ENCODE results near the gene KCTD14. TPM values are rescaled to one million over a fixed set of nuclear protein-coding genes. Genes with fewer than 3 reads are reported as not detected.

The KCTD14 gene
- total and polyA plus RNA-seq, 2 of the 4 experiments (the other 2 are of a cell fraction): 0.90 to 0.97 TPM

- Histone ChIP-seq H3K27me3 (ENCODE audit: control insufficient read depth, insufficient read depth, low read length) (no peaks in the 10 kb centered on the region), H3K4me1 (ENCODE audit: control insufficient read depth, insufficient read depth, low read length) (no peaks in the 10 kb centered on the region), H2BK5ac (ENCODE audit: low read depth, low read length, poor library complexity, severe bottlenecking) (no peak overlapping the region), H3K9me1 (ENCODE audit: insufficient read depth, low read length) (no peaks in the 10 kb centered on the region), H4K91ac (ENCODE audit: insufficient read depth, low read depth, low read length) (no peak overlapping the region), H3K4me2 (ENCODE audit: low read depth, low read length) (no peak overlapping the region), H3K18ac (ENCODE audit: low read depth, low read length) (no peak overlapping the region), H3K14ac (replicated peaks; ENCODE audit: low read depth, low read length) (no peak overlapping the region), H3K4ac (ENCODE audit: low read depth, low read length) (no peak overlapping the region), H2BK120ac (ENCODE audit: low read depth, low read length) (no peak overlapping the region), H4K5ac (ENCODE audit: low read depth, low read length) (no peak overlapping the region), H4K20me1 (ENCODE audit: insufficient read depth, low read length) (no peaks in the 10 kb centered on the region), H3K27ac (ENCODE audit: insufficient read depth, low read length) (no peak overlapping the region), H3K9me3 (ENCODE audit: control insufficient read depth, insufficient read depth, low read length) (no peaks in the 10 kb centered on the region), H2AK9ac (replicated peaks; ENCODE audit: low read depth, low read length, poor library complexity) (no peak overlapping the region), H3K36me3 (ENCODE audit: control insufficient read depth, insufficient read depth, low read length) (no peaks in the 10 kb centered on the region), H2AK5ac (ENCODE audit: low read depth, low read length) (no peak overlapping the region), H3K4me3 (ENCODE audit: insufficient read depth, low read depth, low read length) (no peak overlapping the region), H3K9ac (ENCODE audit: low read depth, low read length) (no peak overlapping the region), H3K23ac (ENCODE audit: low read depth, low read length) (no peak overlapping the region), H3K79me1 (ENCODE audit: low read depth in 1 of 2, low read length in 2 of 2) (no peaks in the 10 kb centered on the region), H2BK15ac (ENCODE audit: low read depth, low read length) (no peak overlapping the region), H3K56ac (ENCODE audit: extremely low read depth, insufficient read depth, low read length) (no peak overlapping the region), H2AFZ (replicated peaks; ENCODE audit: low read length, poor library complexity) (no peak overlapping the region), H4K8ac (ENCODE audit: low read depth in 2 of 2, low read length in 2 of 2) (no peak overlapping the region), H2BK20ac (ENCODE audit: low read depth, low read length) (no peak overlapping the region)
- in situ Hi-C loops (cut with MboI; ENCODE audit: low sequenced_read_pairs): no loop called here
- TF ChIP-seq NFE2L2 (IDR thresholded peaks at IDR 0.05; ENCODE audit: low read depth, low read length) (no peak), CTCF (conservative IDR thresholded peaks at IDR 0.05; ENCODE audit: low read depth, low read length) (no peak), RAD21 (IDR thresholded peaks at IDR 0.05; ENCODE audit: low read length) (no peak), RCOR1 (IDR thresholded peaks at IDR 0.05; ENCODE audit: insufficient replicate concordance, low read length) (no peak), FOS (IDR thresholded peaks at IDR 0.05; ENCODE audit: low read depth, low read length) (no peak), MXI1 (IDR thresholded peaks at IDR 0.05; ENCODE audit: borderline replicate concordance, low read depth, low read length) (no peak), MAFK (IDR thresholded peaks at IDR 0.05; ENCODE audit: low read depth, low read length) (no peak), SMC3 (IDR thresholded peaks at IDR 0.05; ENCODE audit: low read depth, low read length) (no peak), CHD1 (IDR thresholded peaks at IDR 0.05; ENCODE audit: low read depth, low read length) (no peak), RFX5 (IDR thresholded peaks at IDR 0.05; ENCODE audit: low read depth, low read length) (no peak), CEBPB (IDR thresholded peaks at IDR 0.05; ENCODE audit: low read depth, low read length) (no peak), POLR2A (IDR thresholded peaks at IDR 0.05; ENCODE audit: low read depth, low read length) (no peak), BHLHE40 (IDR thresholded peaks at IDR 0.05; ENCODE audit: low read depth, low read length) (no peak), MAZ (IDR thresholded peaks at IDR 0.05; ENCODE audit: borderline replicate concordance, low read depth, low read length) (no peak)
- TF ChIP-seq, protein P1, sequence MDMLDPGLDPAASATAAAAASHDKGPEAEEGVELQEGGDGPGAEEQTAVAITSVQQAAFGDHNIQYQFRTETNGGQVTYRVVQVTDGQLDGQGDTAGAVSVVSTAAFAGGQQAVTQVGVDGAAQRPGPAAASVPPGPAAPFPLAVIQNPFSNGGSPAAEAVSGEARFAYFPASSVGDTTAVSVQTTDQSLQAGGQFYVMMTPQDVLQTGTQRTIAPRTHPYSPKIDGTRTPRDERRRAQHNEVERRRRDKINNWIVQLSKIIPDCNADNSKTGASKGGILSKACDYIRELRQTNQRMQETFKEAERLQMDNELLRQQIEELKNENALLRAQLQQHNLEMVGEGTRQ (IDR thresholded peaks at IDR 0.05; ENCODE audit: low read depth, low read length): no peak
- TF ChIP-seq, protein P2, sequence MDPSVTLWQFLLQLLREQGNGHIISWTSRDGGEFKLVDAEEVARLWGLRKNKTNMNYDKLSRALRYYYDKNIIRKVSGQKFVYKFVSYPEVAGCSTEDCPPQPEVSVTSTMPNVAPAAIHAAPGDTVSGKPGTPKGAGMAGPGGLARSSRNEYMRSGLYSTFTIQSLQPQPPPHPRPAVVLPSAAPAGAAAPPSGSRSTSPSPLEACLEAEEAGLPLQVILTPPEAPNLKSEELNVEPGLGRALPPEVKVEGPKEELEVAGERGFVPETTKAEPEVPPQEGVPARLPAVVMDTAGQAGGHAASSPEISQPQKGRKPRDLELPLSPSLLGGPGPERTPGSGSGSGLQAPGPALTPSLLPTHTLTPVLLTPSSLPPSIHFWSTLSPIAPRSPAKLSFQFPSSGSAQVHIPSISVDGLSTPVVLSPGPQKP (IDR thresholded peaks at IDR 0.05; ENCODE audit: borderline replicate concordance, low read depth, low read length): no peak
- BruUV-seq (replicated peaks): no TSS peak
- dilution Hi-C loops (cut with HindIII; ENCODE audit: low sequenced_read_pairs, unreplicated experiment): no loop called here
- DNase-seq (no peak), ATAC-seq (ENCODE audit: low read depth) (no peak)
- intact Hi-C loops (cut with micrococcal nuclease): no loop called here
- POLR2A ChIA-PET (ENCODE audit: unreplicated experiment): interaction anchor here (0.7 kb wide), 1 partner anchor 98 kb away, joined by 4 read pairs; no protein-coding TSS in a partner anchor
- CTCF ChIA-PET: interaction anchor here (0.6 to 1.5 kb wide), 2 partner anchors 11 to 481 kb away, joined by 3 to 4 read pairs; no protein-coding TSS in a partner anchor
- WGBS, 2 experiments (ENCODE audit: extremely low coverage in 2 of 2, insufficient read length in 1 of 2): no CpG with 5 or more reads among the region's 6 CpGs
These were observed 12.3 kb downstream of the KCTD14 start for GRCh38 chr11:78010755-78011154.
